H9 (cell line): ENCODE data around the gene TBC1D22A. TPM values are rescaled to one million over a fixed set of nuclear protein-coding genes. Genes with fewer than 3 reads are reported as not detected.

Experiments
- DNase-seq: peaks from one replicate; pipeline ENCODE4 v3.0.0-alpha.2; 2017
- H2AFZ ChIP-seq: one replicate; pipeline ENCODE4 v1.6.1; 2013; ENCODE audit warnings: mild to moderate bottlenecking, low read length, control low read depth, moderate library complexity
- H2AK5ac ChIP-seq: 2 replicates; pipeline ENCODE4 v1.6.1; 2013; ENCODE audit warnings: low read length, control low read depth, mixed read lengths; ENCODE audit not compliant: insufficient read length
- H2BK120ac ChIP-seq: one replicate; pipeline ENCODE4 v1.6.1; 2013; ENCODE audit warnings: low read depth, mild to moderate bottlenecking, low read length, control low read depth, inconsistent platforms; ENCODE audit not compliant: poor library complexity, severe bottlenecking
- H2BK12ac ChIP-seq: 2 replicates; pipeline ENCODE4 v1.6.1; 2013; ENCODE audit warnings: low read length, control low read depth, mixed read lengths, low read depth; ENCODE audit not compliant: insufficient read length
- H2BK15ac ChIP-seq: 2 replicates; pipeline ENCODE4 v1.6.1; 2013; ENCODE audit warnings: low read depth, low read length, control low read depth
- H2BK20ac ChIP-seq: one replicate; pipeline ENCODE4 v1.6.1; 2013; ENCODE audit warnings: low read depth, mild to moderate bottlenecking, low read length, control low read depth, inconsistent platforms; ENCODE audit not compliant: poor library complexity, severe bottlenecking
- H2BK5ac ChIP-seq: 2 replicates; pipeline ENCODE4 v1.6.1; 2013; ENCODE audit warnings: low read length, control low read depth, mixed read lengths; ENCODE audit not compliant: insufficient read length
- H3K14ac ChIP-seq: 2 replicates; pipeline ENCODE4 v1.6.1; 2013; ENCODE audit warnings: low read length, control low read depth; ENCODE audit not compliant: insufficient read depth
- H3K18ac ChIP-seq: 2 replicates; pipeline ENCODE4 v1.6.1; 2013; ENCODE audit warnings: low read depth, mild to moderate bottlenecking, mixed read lengths, low read length, control low read depth; ENCODE audit not compliant: insufficient read length
- H3K23ac ChIP-seq: 2 replicates; pipeline ENCODE4 v1.6.1; 2013; ENCODE audit warnings: low read length, control low read depth, mixed read lengths, low read depth; ENCODE audit not compliant: insufficient read length
- H3K23me2 ChIP-seq: 2 replicates; pipeline ENCODE4 v1.6.1; 2013; ENCODE audit warnings: low read depth, mild to moderate bottlenecking, mixed read lengths, low read length, control low read depth; ENCODE audit not compliant: insufficient read length, poor library complexity, severe bottlenecking
- H3K27ac ChIP-seq: 2 replicates; pipeline ENCODE4 v1.5.1; 2013; ENCODE audit warnings: low read length, control low read depth, mixed read lengths, low read depth; ENCODE audit not compliant: insufficient read length
- H3K27me3 ChIP-seq: 2 replicates; pipeline ENCODE4 v1.6.1; 2013; ENCODE audit warnings: low read length, control low read depth, inconsistent platforms; ENCODE audit not compliant: insufficient read depth
- H3K4ac ChIP-seq: 2 replicates; pipeline ENCODE4 v1.6.1; 2013; ENCODE audit warnings: low read depth, mild to moderate bottlenecking, control low read depth, inconsistent platforms, low read length, moderate library complexity
- H3K4me1 ChIP-seq: 2 replicates; pipeline ENCODE4 v1.6.1; 2013; ENCODE audit warnings: low read length, control low read depth, inconsistent platforms; ENCODE audit not compliant: insufficient read depth
- H3K4me2 ChIP-seq: 2 replicates; pipeline ENCODE4 v1.6.1; 2013; ENCODE audit warnings: low read length, control low read depth, mixed read lengths; ENCODE audit not compliant: insufficient read length, insufficient read depth
- H3K56ac ChIP-seq: 2 replicates; pipeline ENCODE4 v1.6.1; 2013; ENCODE audit warnings: low read depth, mild to moderate bottlenecking, mixed read lengths, low read length, control low read depth; ENCODE audit not compliant: insufficient read length
- H3K79me1 ChIP-seq: 2 replicates; pipeline ENCODE4 v1.6.1; 2013; ENCODE audit warnings: low read depth, mild to moderate bottlenecking, moderate library complexity, low read length, control low read depth, inconsistent platforms; ENCODE audit not compliant: insufficient read depth, poor library complexity, severe bottlenecking
- H3K79me2 ChIP-seq: 2 replicates; pipeline ENCODE4 v1.6.1; 2013; ENCODE audit warnings: low read length, control low read depth, inconsistent platforms; ENCODE audit not compliant: insufficient read depth
- H3K9ac ChIP-seq: 2 replicates; pipeline ENCODE4 v1.6.1; 2013; ENCODE audit warnings: low read length, control low read depth, mixed read lengths; ENCODE audit not compliant: insufficient read length; ENCODE audit errors: extremely low read depth
- H3K9me3 ChIP-seq: one replicate; pipeline ENCODE4 v1.6.1; 2013; ENCODE audit warnings: low read depth, low read length, inconsistent platforms; ENCODE audit not compliant: control insufficient read depth
- H3T11ph ChIP-seq: one replicate; pipeline ENCODE4 v1.6.1; 2013; ENCODE audit warnings: mild to moderate bottlenecking, low read length, control low read depth, inconsistent platforms
- H4K20me1 ChIP-seq: one replicate; pipeline ENCODE4 v1.6.1; 2013; ENCODE audit not compliant: control insufficient read depth, insufficient read length, insufficient read depth
- H4K5ac ChIP-seq: 2 replicates; pipeline ENCODE4 v1.6.1; 2013; ENCODE audit warnings: low read depth, mild to moderate bottlenecking, mixed read lengths, low read length, control low read depth; ENCODE audit not compliant: insufficient read length
- H4K8ac ChIP-seq: replicated peaks from 2 replicates; pipeline ENCODE4 v1.6.1; 2013; ENCODE audit warnings: low read length, control low read depth, mixed read lengths, low read depth; ENCODE audit not compliant: insufficient read length
- H4K91ac ChIP-seq: 2 replicates; pipeline ENCODE4 v1.6.1; 2013; ENCODE audit warnings: low read depth, mild to moderate bottlenecking, moderate library complexity, mixed read lengths, low read length, control low read depth; ENCODE audit not compliant: insufficient read length
- H3K27ac Mint-ChIP-seq, 3 experiments: 2 replicates in 2 of 3; 3 replicates in 1 of 3; pipeline ENCODE4 v1.8.0; 2020 to 2021; ENCODE audit warnings: mixed read lengths in 3 of 3, mild to moderate bottlenecking in 1 of 3, moderate library complexity in 1 of 3
- H3K27me3 Mint-ChIP-seq: 2 replicates; pipeline ENCODE4 v1.8.0; 2021; ENCODE audit warnings: low read depth, mild to moderate bottlenecking, moderate library complexity, mixed read lengths
- H3K36me3 Mint-ChIP-seq, 3 experiments: 2 replicates in 2 of 3; 3 replicates in 1 of 3; pipeline ENCODE4 v1.8.0; 2020 to 2021; ENCODE audit warnings: low read depth in 3 of 3, mixed read lengths in 3 of 3; ENCODE audit not compliant: insufficient read depth in 1 of 3
- H3K4me1 Mint-ChIP-seq, 2 experiments: 2 replicates each; pipeline ENCODE4 v1.8.0; 2020; ENCODE audit warnings: mixed read lengths in 2 of 2
- H3K4me3 Mint-ChIP-seq, 2 experiments: 2 replicates in 1 of 2; 3 replicates in 1 of 2; pipeline ENCODE4 v1.8.0; 2020 to 2021; ENCODE audit warnings: mild to moderate bottlenecking in 2 of 2, mixed read lengths in 2 of 2, moderate library complexity in 1 of 2
- H3K9me3 Mint-ChIP-seq, 2 experiments: 2 replicates in 1 of 2; 3 replicates in 1 of 2; pipeline ENCODE4 v1.8.0; 2020; ENCODE audit warnings: mild to moderate bottlenecking in 2 of 2, mixed read lengths in 2 of 2, moderate library complexity in 1 of 2
- WGBS: extraction: QIAGEN DNeasy Blood & Tissue Kit; methylation state at CpG from one replicate; pipeline ENCODE4 v1.1.7; 2013; ENCODE audit warnings: missing lambda C conversion rate, low lambda C conversion rate, mixed read lengths; ENCODE audit not compliant: insufficient read length; ENCODE audit errors: extremely low coverage; 5-methylcytosine and 5-hydroxymethylcytosine counted together
- total RNA-seq: library from RNA; stranded (reverse); gene quantifications from 2 replicates; pipeline ENCODE4 v1.2.1, GENCODE V29; 2021
- TF ChIP-seq, protein P1 (sequence below): fragments of 200-600 bp; sonication (generic); conservative IDR thresholded peaks from 3 replicates; pipeline ENCODE4 v1.8.0; 2021; ENCODE audit warnings: antibody characterized with exemption, mild to moderate bottlenecking

Gene TBC1D22A
- total RNA-seq, 1 experiment from 2014 or later: 20.8 TPM

DNA sequence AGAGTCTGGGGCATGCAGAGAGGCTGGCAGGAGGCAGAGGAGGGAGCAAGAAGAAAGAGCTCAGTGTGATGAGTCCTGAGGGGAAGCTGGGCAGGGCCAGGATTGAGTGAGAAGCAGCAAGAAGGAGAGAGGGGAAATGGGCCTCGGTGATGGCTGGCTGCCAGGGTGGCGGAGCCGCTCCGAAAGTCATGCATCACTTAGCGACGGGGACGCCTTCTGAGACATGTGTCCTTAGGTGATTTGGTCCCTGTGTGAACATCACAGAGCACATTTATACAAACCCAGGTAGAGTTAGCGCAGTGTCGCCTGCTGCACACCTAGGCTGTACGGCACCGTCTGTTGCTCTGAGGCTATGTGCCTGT lies 15.1 kb downstream of the TBC1D22A start:
- Histone ChIP-seq H3K27ac (no peak overlapping the region), H3K9me3 (no peaks in the 10 kb centered on the region), H2BK120ac (no peak overlapping the region), H4K91ac (no peak overlapping the region), H3K27me3 (no peaks in the 10 kb centered on the region), H3K4me1 (no peaks in the 10 kb centered on the region; the same call in 1 of the 2 replicates), H4K5ac (no peak overlapping the region), H3K18ac (no peak overlapping the region), H3T11ph (no peak overlapping the region), H4K8ac (no peak overlapping the region), H3K23me2 (peaks cover 4% of the 10 kb centered on the region), H3K79me2 (peaks cover 10% of the 10 kb centered on the region; the same call in 1 of the 2 replicates), H2BK15ac (no peak overlapping the region), H3K4ac (no peak overlapping the region), H3K4me2 (no peak overlapping the region), H3K9ac (no peak overlapping the region), H2BK20ac (no peak overlapping the region), H2AFZ (no peak overlapping the region), H3K14ac (no peak overlapping the region), H4K20me1 (no peaks in the 10 kb centered on the region), H2BK12ac (no peak overlapping the region), H2BK5ac (no peak overlapping the region), H2AK5ac (no peak overlapping the region), H3K23ac (no peak overlapping the region), H3K79me1 (peaks cover 3% of the 10 kb centered on the region), H3K56ac (no peak overlapping the region)
- no peak for DNase-seq
- no CpG with 5 or more reads among the region's 11 CpGs for WGBS
- peaks cover 37 to 43% of the 10 kb centered on the region in 2 experiments for H3K4me1 Mint-ChIP-seq
- TF ChIP-seq, protein P1, sequence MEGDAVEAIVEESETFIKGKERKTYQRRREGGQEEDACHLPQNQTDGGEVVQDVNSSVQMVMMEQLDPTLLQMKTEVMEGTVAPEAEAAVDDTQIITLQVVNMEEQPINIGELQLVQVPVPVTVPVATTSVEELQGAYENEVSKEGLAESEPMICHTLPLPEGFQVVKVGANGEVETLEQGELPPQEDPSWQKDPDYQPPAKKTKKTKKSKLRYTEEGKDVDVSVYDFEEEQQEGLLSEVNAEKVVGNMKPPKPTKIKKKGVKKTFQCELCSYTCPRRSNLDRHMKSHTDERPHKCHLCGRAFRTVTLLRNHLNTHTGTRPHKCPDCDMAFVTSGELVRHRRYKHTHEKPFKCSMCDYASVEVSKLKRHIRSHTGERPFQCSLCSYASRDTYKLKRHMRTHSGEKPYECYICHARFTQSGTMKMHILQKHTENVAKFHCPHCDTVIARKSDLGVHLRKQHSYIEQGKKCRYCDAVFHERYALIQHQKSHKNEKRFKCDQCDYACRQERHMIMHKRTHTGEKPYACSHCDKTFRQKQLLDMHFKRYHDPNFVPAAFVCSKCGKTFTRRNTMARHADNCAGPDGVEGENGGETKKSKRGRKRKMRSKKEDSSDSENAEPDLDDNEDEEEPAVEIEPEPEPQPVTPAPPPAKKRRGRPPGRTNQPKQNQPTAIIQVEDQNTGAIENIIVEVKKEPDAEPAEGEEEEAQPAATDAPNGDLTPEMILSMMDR: no peak
- H3K27ac Mint-ChIP-seq: peak overlapping the region in 2 of 3 experiments; percentile 3 to 85; a peak in 3 of 7 replicates
- no peaks in the 10 kb centered on the region; a peak in 1 of 7 replicates for H3K36me3 Mint-ChIP-seq
- H3K27me3 Mint-ChIP-seq: no peaks in the 10 kb centered on the region
- H3K4me3 Mint-ChIP-seq: no peak overlapping the region
- H3K9me3 Mint-ChIP-seq: no peaks in the 10 kb centered on the region
